DND-41 (cell line): Measurements from ENCODE around the gene MICOS13.
A peak's percentile ranks its signal among the peaks of the same experiment; 100 is the strongest.

Experiments used
- ATAC-seq: fragments of 200-7000 bp; cut with Tn5 transposase; 3 replicates; pipeline ENCODE4 v1.9.1; 2021; ENCODE audit warnings: low read depth; ENCODE audit not compliant: insufficient read depth
- DNase-seq: peaks from one replicate; pipeline ENCODE4 v3.0.0-alpha.2; 2020
- H2AFZ ChIP-seq: 2 replicates; pipeline ENCODE4 v1.6.0; 2012; ENCODE audit warnings: low read depth, low read length
- H3K27ac ChIP-seq: 2 replicates; pipeline ENCODE4 v1.5.1; 2012; ENCODE audit warnings: low read length, inconsistent platforms
- H3K27me3 ChIP-seq: fragments of 200-600 bp; sonication (generic); 2 replicates; pipeline ENCODE4 v1.6.0; 2012; ENCODE audit warnings: low read length, mild to moderate bottlenecking, inconsistent platforms; ENCODE audit not compliant: insufficient read depth, poor library complexity
- H3K36me3 ChIP-seq: 2 replicates; pipeline ENCODE4 v1.5.1; 2012; ENCODE audit warnings: low read length, inconsistent platforms; ENCODE audit not compliant: insufficient read depth
- H3K4me1 ChIP-seq: 2 replicates; pipeline ENCODE4 v1.5.1; 2012; ENCODE audit warnings: mild to moderate bottlenecking, low read length; ENCODE audit not compliant: insufficient read depth
- H3K4me2 ChIP-seq: 2 replicates; pipeline ENCODE4 v1.6.0; 2012; ENCODE audit warnings: mild to moderate bottlenecking, moderate library complexity, low read length, inconsistent platforms; ENCODE audit not compliant: insufficient read depth
- H3K4me3 ChIP-seq, 2 experiments: fragments of 200-600 bp in 1 of 2; shearing (Covaris generic) in 1 of 2; 2 replicates each; pipeline ENCODE4 v1.5.1; 2012 to 2016; ENCODE audit warnings: inconsistent platforms in 2 of 2, low read length in 2 of 2, mild to moderate bottlenecking in 2 of 2, low read depth in 1 of 2, moderate library complexity in 1 of 2
- H3K79me2 ChIP-seq: 2 replicates; pipeline ENCODE4 v1.6.0; 2012; ENCODE audit warnings: low read length, inconsistent platforms; ENCODE audit not compliant: insufficient read depth
- H3K9ac ChIP-seq: 2 replicates; pipeline ENCODE4 v1.6.0; 2012; ENCODE audit warnings: low read depth, mild to moderate bottlenecking, inconsistent platforms, low read length, moderate library complexity
- H3K9me3 ChIP-seq: 2 replicates; pipeline ENCODE4 v1.5.1; 2012; ENCODE audit warnings: low read length, moderate library complexity, mild to moderate bottlenecking, inconsistent platforms; ENCODE audit not compliant: insufficient read depth, severe bottlenecking
- H4K20me1 ChIP-seq: 2 replicates; pipeline ENCODE4 v1.6.0; 2012; ENCODE audit warnings: low read length; ENCODE audit not compliant: insufficient read depth
- EZH2 ChIP-seq: IDR thresholded peaks from 3 replicates; pipeline ENCODE4 v1.6.1; 2012; ENCODE audit warnings: borderline replicate concordance, low read depth, mild to moderate bottlenecking, moderate library complexity, low read length, inconsistent platforms; ENCODE audit not compliant: severe bottlenecking
- TF ChIP-seq, protein P1 (sequence below): IDR thresholded peaks from 2 replicates; pipeline ENCODE4 v1.5.1; 2012; ENCODE audit warnings: borderline replicate concordance, low read length, moderate library complexity, mild to moderate bottlenecking; ENCODE audit not compliant: poor library complexity, severe bottlenecking; ENCODE audit errors: extremely low read depth

MICOS13 gene, protein sequence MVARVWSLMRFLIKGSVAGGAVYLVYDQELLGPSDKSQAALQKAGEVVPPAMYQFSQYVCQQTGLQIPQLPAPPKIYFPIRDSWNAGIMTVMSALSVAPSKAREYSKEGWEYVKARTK

GRCh38 chr19:5680437-5681368, at the start of gene MICOS13, which contains the start of gene HSD11B1L:
Gene MICOS13 (minus strand): TSS chr19:5680516. CDS start chr19:5680486, 30 bp downstream.
Gene HSD11B1L (plus strand): TSS chr19:5681027. CDS start chr19:5684833, 3,806 bp downstream.
- H3K4me3 ChIP-seq = peak within 1 kb of the TSS; percentile 95 to 97
- H3K9me3 ChIP-seq = no peaks in the 10 kb centered on the region
- H2AFZ ChIP-seq = peak within 1 kb of the TSS; percentile 94
- H3K4me2 ChIP-seq = peak within 1 kb of the TSS; percentile 96
- H3K36me3 ChIP-seq = peaks cover 10% of the 10 kb centered on the region; the same call in 1 of the 2 replicates
- H3K27me3 ChIP-seq = no peaks in the 10 kb centered on the region
- peak within 1 kb of the TSS; percentile 86 for H3K9ac ChIP-seq
- H3K79me2 ChIP-seq = peaks cover 13% of the 10 kb centered on the region
- DNase-seq (peak; percentile 98), ATAC-seq (peak; percentile 97)
- H4K20me1 ChIP-seq = 0 out of 2 replicates have a peak, but pooled peaks cover 9% of the 10 kb centered on the region
- H3K27ac ChIP-seq = peak within 1 kb of the TSS; percentile 84
- TF ChIP-seq EZH2 = no peak
- TF ChIP-seq, protein P1, sequence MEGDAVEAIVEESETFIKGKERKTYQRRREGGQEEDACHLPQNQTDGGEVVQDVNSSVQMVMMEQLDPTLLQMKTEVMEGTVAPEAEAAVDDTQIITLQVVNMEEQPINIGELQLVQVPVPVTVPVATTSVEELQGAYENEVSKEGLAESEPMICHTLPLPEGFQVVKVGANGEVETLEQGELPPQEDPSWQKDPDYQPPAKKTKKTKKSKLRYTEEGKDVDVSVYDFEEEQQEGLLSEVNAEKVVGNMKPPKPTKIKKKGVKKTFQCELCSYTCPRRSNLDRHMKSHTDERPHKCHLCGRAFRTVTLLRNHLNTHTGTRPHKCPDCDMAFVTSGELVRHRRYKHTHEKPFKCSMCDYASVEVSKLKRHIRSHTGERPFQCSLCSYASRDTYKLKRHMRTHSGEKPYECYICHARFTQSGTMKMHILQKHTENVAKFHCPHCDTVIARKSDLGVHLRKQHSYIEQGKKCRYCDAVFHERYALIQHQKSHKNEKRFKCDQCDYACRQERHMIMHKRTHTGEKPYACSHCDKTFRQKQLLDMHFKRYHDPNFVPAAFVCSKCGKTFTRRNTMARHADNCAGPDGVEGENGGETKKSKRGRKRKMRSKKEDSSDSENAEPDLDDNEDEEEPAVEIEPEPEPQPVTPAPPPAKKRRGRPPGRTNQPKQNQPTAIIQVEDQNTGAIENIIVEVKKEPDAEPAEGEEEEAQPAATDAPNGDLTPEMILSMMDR = no peak
- H3K4me1 ChIP-seq = peaks cover 24% of the 10 kb centered on the region

DNA sequence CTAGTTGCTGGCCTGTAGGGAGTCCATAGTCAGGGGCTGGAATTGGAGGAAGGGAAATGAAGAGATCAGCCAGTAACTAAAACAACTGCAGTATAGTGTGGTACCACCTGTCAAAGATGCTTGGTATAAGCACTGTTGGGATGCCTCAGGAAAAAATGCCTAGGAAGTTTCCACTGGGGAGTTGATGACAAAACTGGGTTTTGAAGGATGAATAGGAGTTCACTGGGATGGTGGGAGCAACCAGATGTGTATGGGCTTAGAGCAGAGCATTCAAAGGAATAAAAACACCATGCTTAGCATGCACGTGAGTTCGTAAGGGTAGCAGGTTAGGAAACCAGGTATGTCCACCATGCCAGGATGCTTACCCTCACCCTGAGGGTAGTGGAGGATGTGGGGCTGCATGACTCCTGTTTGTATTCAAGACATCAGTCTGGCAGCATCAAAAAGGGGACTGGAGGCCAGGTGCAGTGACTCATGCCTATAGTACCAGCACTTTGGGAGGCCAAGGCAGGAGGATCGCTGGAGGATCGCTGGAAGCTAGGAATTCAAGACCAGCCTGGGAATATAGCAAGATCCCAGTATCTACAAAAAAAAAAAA, 47.2 kb upstream of the MICOS13 start:
- H3K9ac ChIP-seq = no peak overlapping the region
- no peak overlapping the region for H3K4me2 ChIP-seq
- ATAC-seq = no peak

DNA sequence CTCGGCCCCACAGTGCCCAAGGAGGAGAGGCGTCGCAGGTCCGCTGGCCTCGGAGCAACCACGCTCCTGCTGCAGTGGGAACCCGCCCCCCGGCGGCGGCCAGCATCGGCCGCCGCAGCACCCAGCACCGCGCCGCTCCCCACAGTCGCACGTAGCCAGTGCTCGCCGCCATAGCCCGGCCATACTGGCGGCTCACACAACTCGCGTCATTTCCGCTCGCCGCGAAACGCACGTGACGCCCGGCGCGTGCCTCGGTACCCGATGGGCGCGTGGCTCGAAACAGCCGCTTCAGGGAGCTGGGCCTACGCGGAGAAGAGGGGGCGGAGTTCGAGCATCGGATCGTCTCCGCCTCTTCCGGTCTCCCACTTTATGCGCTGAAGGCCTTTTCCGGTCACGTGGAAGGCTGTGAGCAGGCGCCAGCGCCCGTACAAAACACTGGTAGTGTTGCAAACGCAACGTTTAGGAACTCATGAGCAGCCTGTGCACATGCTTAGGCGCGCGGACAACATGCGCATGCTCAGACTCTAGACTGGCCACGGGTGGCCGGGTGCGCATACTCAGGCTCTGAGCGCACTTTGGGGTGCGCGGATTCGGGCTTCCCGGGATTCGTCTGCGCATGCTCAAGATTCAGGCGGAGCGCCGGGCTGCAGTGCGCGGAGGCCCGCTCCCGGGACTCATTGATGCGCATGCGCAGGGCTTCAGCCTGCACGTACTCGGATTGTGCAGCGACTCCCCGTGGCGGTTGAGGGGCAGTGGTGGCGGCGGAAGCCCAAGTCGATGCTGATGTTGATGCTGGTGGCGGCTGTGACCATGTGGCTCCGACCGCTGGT, 39.9 kb upstream of the MICOS13 start, which contains the start of the genes CATSPERD and LONP1:
Gene CATSPERD (plus strand): TSS at position 677 of the 830 bp plus-strand sequence. CDS start 101 bp downstream, at position 778.
Gene LONP1 (minus strand): TSS at position 186 of the 830 bp plus-strand sequence. CDS start 14 bp downstream, at position 172.
- no peak for TF ChIP-seq EZH2
- TF ChIP-seq, protein P1 = peak; percentile 98
- H3K36me3 ChIP-seq = peaks cover 23% of the 10 kb centered on the region
- DNase-seq = peak; percentile 98
- peak; percentile 89 for ATAC-seq
- peaks cover 38% of the 10 kb centered on the region for H3K4me1 ChIP-seq
- H3K9ac ChIP-seq = peak within 1 kb of the TSS; percentile 86
- peak within 1 kb of the TSS; percentile 79 for H3K4me2 ChIP-seq
- no peaks in the 10 kb centered on the region for H3K27me3 ChIP-seq
- H3K9me3 ChIP-seq = no peaks in the 10 kb centered on the region
- peaks cover 34% of the 10 kb centered on the region for H4K20me1 ChIP-seq
- H2AFZ ChIP-seq = peak within 1 kb of the TSS; percentile 97
- H3K27ac ChIP-seq = peak within 1 kb of the TSS; percentile 98
- H3K4me3 ChIP-seq = peak within 1 kb of the TSS; percentile 73 to 81
- peaks cover 44% of the 10 kb centered on the region for H3K79me2 ChIP-seq

More for the DNA sequence above, 47.2 kb upstream of the MICOS13 start:
- no peak for DNase-seq
- Histone ChIP-seq H3K27me3 (no peaks in the 10 kb centered on the region), H3K27ac (no peak overlapping the region), H3K4me1 (no peaks in the 10 kb centered on the region), H3K79me2 (no peaks in the 10 kb centered on the region), H3K36me3 (no peaks in the 10 kb centered on the region), H2AFZ (no peak overlapping the region), H4K20me1 (no peaks in the 10 kb centered on the region), H3K4me3 (no peak overlapping the region), H3K9me3 (no peaks in the 10 kb centered on the region)
- TF ChIP-seq, protein P1 = no peak
- TF ChIP-seq EZH2 = no peak
